Adrenal gland (tissue), 12 donors: ENCODE measurements around the gene ADAM15. TPM values are rescaled to one million over a fixed set of nuclear protein-coding genes. Genes with fewer than 3 reads are reported as not detected.

Experiments
- DNase-seq, 7 donors: peaks; one replicate each; pipeline ENCODE4 v3.0.0-alpha.2; 2019 to 2020
- H3K27ac ChIP-seq, 5 donors: fragments of 200-600 bp; sonication (generic) in 4 of 5; 1 replicate in 3 of 5; 2 replicates in 2 of 5; pipeline versions ENCODE4 v1.5.1 to v1.8.0; 2016 to 2020; ENCODE audit warnings: mild to moderate bottlenecking in 1 of 5
- H3K27me3 ChIP-seq: fragments of 200-600 bp; 2 replicates; pipeline ENCODE4 v1.8.0; 2021
- H3K36me3 ChIP-seq, 2 donors: fragments of 200-600 bp; replicated peaks in 1 of 2; 1 replicate in 1 of 2; 2 replicates in 1 of 2; pipeline versions ENCODE4 v1.5.1 to v1.8.0; 2018 to 2022
- H3K4me1 ChIP-seq, 2 donors: fragments of 200-600 bp; replicated peaks in 1 of 2; 1 replicate in 1 of 2; 2 replicates in 1 of 2; pipeline versions ENCODE4 v1.5.1 to v1.8.0; 2018 to 2021
- H3K4me3 ChIP-seq, 4 donors: fragments of 200-600 bp; sonication (generic) in 3 of 4; one replicate each; pipeline ENCODE4 v1.5.1; 2016 to 2018
- H3K9me3 ChIP-seq, 3 donors: fragments of 200-600 bp; sonication (generic) in 1 of 3; replicated peaks in 1 of 3; 1 replicate in 2 of 3; 2 replicates in 1 of 3; pipeline versions ENCODE4 v1.5.1 to v1.8.0; 2016 to 2021
- CTCF ChIP-seq, 6 experiments: fragments of 450-650 bp in 4 of 6; fragments of 200-600 bp in 2 of 6; sonication (generic) in 1 of 6; IDR thresholded peaks; 1 replicate in 5 of 6; 2 replicates in 1 of 6; pipeline versions ENCODE4 v1.5.1 to v1.8.0; 2016 to 2021; ENCODE audit warnings: antibody characterized with exemption in 6 of 6, mild to moderate bottlenecking in 2 of 6, moderate library complexity in 1 of 6
- POLR2A ChIP-seq, 2 donors: fragments of 450-650 bp; IDR thresholded peaks; one replicate each; pipeline ENCODE4 v1.6.1; 2017; ENCODE audit warnings: antibody characterized with exemption in 2 of 2, mild to moderate bottlenecking in 2 of 2, moderate library complexity in 1 of 2
- WGBS, 4 donors: extraction: QIAGEN DNeasy Blood & Tissue Kit in 2 of 4; methylation state at CpG; one replicate each; pipeline versions ENCODE4 v1.1.5 to v1.1.7; 2013 to 2017; 5-methylcytosine and 5-hydroxymethylcytosine counted together
- intact Hi-C, 2 donors: fragments of 100-400 bp; cut with DNase I; formaldehyde crosslinking; loops; one replicate each; pipeline versions ENCODE4 v1.14.1 to v1.15.0; 2022 to 2023
- polyA plus RNA-seq, 3 donors: library from polyadenylated mRNA; stranded (reverse); fragments of 200-250 nt in 2 of 3; fragments of 350-450 nt in 1 of 3; fragmentation: Illumina TruSeq in 1 of 3; extraction: RNeasy Lipid Tissue Mini Kit (QIAGEN cat#74804) in 1 of 3; gene quantifications; one replicate each; pipeline ENCODE4 v1.2.3, GENCODE V29; 2013 to 2014
- total RNA-seq, 9 donors: library from RNA; depleted of rRNA in 4 of 9; stranded (reverse); fragments of >200 nt in 4 of 9; fragments of 120-200 nt in 1 of 9; fragmentation: NEBNext Ultra II Directional in 1 of 9; extraction: Animal tissue kit (Norgen Biotek cat#: 25700) in 1 of 9; gene quantifications; one replicate each; pipeline versions ENCODE4 v1.1.0 to v1.2.4, GENCODE V29; 2013 to 2023
- donor health status: healthy with polysubstance abuse.
- donor health status: Bipolar disorder and iron deficiency.
- donor health status: DM: yes; HTN: yes; CAD: no.
- donor health status: DM: no; HTN: no; CAD: no.
- donor health status: DM: no; HTN: no; CAD: no.
- donor health status: DM: yes; HTN: yes; CAD: no.

The ADAM15 gene
- total and polyA plus RNA-seq, 12 donors: 11.6 to 269 (median 59.3) TPM

GRCh38 chr1:155069551-155070157 lies 18.5 kb downstream of the ADAM15 start:
- Histone ChIP-seq H3K27ac (peak overlapping the region in 2 of 5 donors; percentile 68 to 80), H3K4me1 (peaks cover 13 to 32% of the 10 kb centered on the region in 2 donors), H3K36me3 (no peaks in the 10 kb centered on the region), H3K4me3 (no peak overlapping the region), H3K27me3 (no peaks in the 10 kb centered on the region), H3K9me3 (no peaks in the 10 kb centered on the region)
- intact Hi-C loops: no loop called here
- DNase-seq: peak in 4 of 7 donors; percentile 32 to 66 (median 44)
- no peak for TF ChIP-seq CTCF (IDR thresholded peaks at IDR 0.05)
- TF ChIP-seq POLR2A (IDR thresholded peaks at IDR 0.05): no peak
- 40 to 55% (median 44%) methylated on average over 1 to 7 of the region's 7 CpGs for WGBS, 4 donors

DNA sequence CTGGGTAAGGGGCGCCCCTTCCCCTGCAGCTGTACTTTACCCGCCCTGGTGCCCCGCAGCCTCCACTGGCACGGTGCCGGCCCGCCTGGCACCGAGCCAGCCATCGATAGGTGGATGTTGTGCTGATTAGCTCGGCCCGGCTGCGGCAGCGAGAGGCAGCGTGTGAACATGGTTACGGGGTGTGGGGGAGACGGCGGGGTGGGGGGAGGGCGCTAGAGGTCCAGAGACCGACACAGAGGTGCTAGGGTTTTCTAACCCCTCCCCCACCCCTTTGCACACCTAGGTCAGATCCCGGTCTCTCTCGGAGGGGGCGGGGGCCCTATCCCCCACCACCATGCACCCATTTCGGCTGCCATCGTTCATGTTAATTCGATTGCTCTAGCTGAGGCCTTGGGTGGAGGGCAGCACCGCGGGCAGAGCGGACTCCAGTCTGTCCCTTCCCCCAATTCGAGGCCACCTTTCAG lies 19.1 kb downstream of the ADAM15 start:
- WGBS, 4 donors: 13 to 32% (median 25%) methylated on average over 6 to 28 of the region's 28 CpGs
- Histone ChIP-seq H3K4me1 (peaks cover 13 to 27% of the 10 kb centered on the region in 2 donors), H3K27me3 (no peaks in the 10 kb centered on the region), H3K4me3 (peak overlapping the region in 1 of 4 donors; percentile 52), H3K9me3 (no peaks in the 10 kb centered on the region), H3K27ac (peak overlapping the region in 2 of 5 donors; percentile 68 to 80), H3K36me3 (no peaks in the 10 kb centered on the region)
- no peak for DNase-seq
- no peak for TF ChIP-seq CTCF (IDR thresholded peaks at IDR 0.05)
- no peak for TF ChIP-seq POLR2A (IDR thresholded peaks at IDR 0.05)
- intact Hi-C loops: no loop called here

GRCh38 chr1:155070721-155071569 lies 19.8 kb downstream of the ADAM15 start:
- TF ChIP-seq POLR2A (IDR thresholded peaks at IDR 0.05) (peak in 1 of 2 donors; percentile 22), CTCF (IDR thresholded peaks at IDR 0.05) (peak; percentile 29 to 56 (median 44))
- Histone ChIP-seq H3K9me3 (no peaks in the 10 kb centered on the region), H3K27me3 (no peaks in the 10 kb centered on the region), H3K36me3 (no peaks in the 10 kb centered on the region), H3K4me3 (peak overlapping the region in 2 of 4 donors; percentile 43 to 52), H3K4me1 (peaks cover 13 to 24% of the 10 kb centered on the region in 2 donors), H3K27ac (peak overlapping the region in 4 of 5 donors; percentile 2 to 80 (median 36))
- peak; percentile 71 to 91 (median 84) for DNase-seq
- intact Hi-C loops: no loop called here
- 5 to 9% (median 7%) methylated on average over 16 to 61 of the region's 61 CpGs for WGBS, 4 donors

DNA sequence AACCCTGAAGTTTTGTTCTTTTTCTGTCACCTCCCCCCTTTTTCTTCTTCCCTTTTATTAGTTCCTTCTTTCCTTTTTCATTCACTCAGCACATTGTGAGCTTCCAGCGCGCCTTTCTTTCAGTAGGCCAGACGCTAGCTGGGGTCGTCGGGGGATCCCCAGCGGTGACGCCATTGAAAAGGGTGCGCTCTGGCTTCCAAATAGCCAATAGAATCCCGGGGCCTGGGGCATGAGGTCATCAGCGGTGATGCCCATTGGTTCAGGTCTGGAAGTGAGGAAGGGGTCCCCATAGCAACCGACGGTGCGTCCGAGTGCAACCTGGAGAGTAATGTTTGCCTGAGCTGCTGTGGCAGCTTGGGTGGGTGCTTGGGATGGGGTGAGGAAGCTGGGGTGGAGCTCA lies 20.6 kb downstream of the ADAM15 start:
- Histone ChIP-seq H3K4me3 (no peak overlapping the region), H3K4me1 (peaks cover 13 to 24% of the 10 kb centered on the region in 2 donors), H3K36me3 (no peaks in the 10 kb centered on the region), H3K27ac (no peak overlapping the region), H3K27me3 (no peaks in the 10 kb centered on the region), H3K9me3 (no peaks in the 10 kb centered on the region)
- WGBS, 4 donors: 67 to 77% (median 70%) methylated on average over 11 to 14 of the region's 14 CpGs
- no peak for DNase-seq
- intact Hi-C loops: no loop called here
- no peak for TF ChIP-seq POLR2A (IDR thresholded peaks at IDR 0.05)
- TF ChIP-seq CTCF (IDR thresholded peaks at IDR 0.05): no peak
